Measurements from ENCODE around the gene USP49. TPM values are rescaled to one million over a fixed set of nuclear protein-coding genes. Genes with fewer than 3 reads are reported as not detected.

USP49 gene
- total and polyA plus RNA-seq, 2 of the 13 experiments (the other 11 are each of a cell fraction or from before 2014, with no cell fraction given) = 2.9 to 4.3 TPM

- Histone ChIP-seq H3K4me3 (replicated peaks in 1 of 3; ENCODE audit: insufficient read depth in 1 of 3, low read depth in 2 of 3, low read length in 3 of 3) (no peak overlapping the region), H3K4me1 (ENCODE audit: insufficient read depth, low read length) (peaks cover 23% of the 10 kb centered on the region), H4K20me1 (ENCODE audit: insufficient read depth, low read length) (peaks cover 7% of the 10 kb centered on the region; the same call in 1 of the 2 replicates), H3K9me3 (ENCODE audit: low read length) (no peaks in the 10 kb centered on the region), H3K4me2 (ENCODE audit: low read depth, low read length) (no peak overlapping the region), H3K9ac (ENCODE audit: insufficient read depth, low read depth, low read length) (no peak overlapping the region), H3K27ac (ENCODE audit: extremely low read length, insufficient read depth, low read length) (no peak overlapping the region), H3K36me3 (replicated peaks in 1 of 2; ENCODE audit: control insufficient read depth in 1 of 2, insufficient read depth in 2 of 2, low read length in 2 of 2) (peaks cover 32 to 46% of the 10 kb centered on the region in 2 experiments), H2AFZ (ENCODE audit: low read length) (no peak overlapping the region), H3K79me2 (ENCODE audit: insufficient read depth, low read length) (no peaks in the 10 kb centered on the region), H3K27me3 (ENCODE audit: control insufficient read depth in 1 of 2, insufficient read depth in 2 of 2, low read length in 2 of 2) (no peaks in the 10 kb centered on the region)
- no TSS peak for BruUV-seq (replicated peaks)
- DNase-seq (ENCODE audit: low spot score) = no peak
- FAIRE-seq = no peak
- ATAC-seq = no peak
- ChIA-PET POLR2A (interaction anchor here (0.9 to 7.4 kb wide), 4 partner anchors 10 to 108 kb away, joined by 3 to 45 read pairs (median 4); partner anchors contain the start of genes BYSL and MED20), CTCF (ENCODE audit: low intra/inter-chr PET ratio, low total read pairs) (no interaction called here)
- intact Hi-C loops (cut with micrococcal nuclease; ENCODE audit: unreplicated experiment) = loop anchor here (5.0 kb wide), 1 partner anchor 153 kb away; the partner anchor contains the start of gene PRICKLE4
- in situ Hi-C loops (cut with HindIII; ENCODE audit: extremely low pct_ligation_motif_present, low pct_unique_long_range_greater_than_20kb) = loop anchor here (5.0 kb wide), 1 partner anchor 107 kb away; no protein-coding TSS in a partner anchor
- 100% methylated on average over 1 of the region's 1 CpG for WGBS (ENCODE audit: low lambda C conversion rate)
- TF ChIP-seq KLF9 (CRISPR knock-in tag; IDR thresholded peaks at IDR 0.05; ENCODE audit: low read depth) = no peak
- TF ChIP-seq POLR2A (IDR thresholded peaks at IDR 0.05; ENCODE audit: insufficient read depth in 1 of 2, low read depth in 2 of 2, low read length in 2 of 2) = 0 out of 4 replicates have a peak, but pooled peaks of 1 of the 2 experiments have one; percentile 22
- peak; percentile 45; the same call in 1 of the 2 replicates for TF ChIP-seq POLR2G (IDR thresholded peaks at IDR 0.05; ENCODE audit: low read depth, low read length)
- TF ChIP-seq ARNT2 (CRISPR knock-in tag; IDR thresholded peaks at IDR 0.05; ENCODE audit: low read depth) = no peak
- TF ChIP-seq ZBTB21 (CRISPR knock-in tag; IDR thresholded peaks at IDR 0.05) = no peak
- TF ChIP-seq AKNA (CRISPR knock-in tag; IDR thresholded peaks at IDR 0.05; ENCODE audit: borderline replicate concordance) = no peak
- no peak for TF ChIP-seq ZNF333 (CRISPR knock-in tag; IDR thresholded peaks at IDR 0.05; ENCODE audit: borderline replicate concordance)
These were observed 40.0 kb upstream of the USP49 start for GRCh38 chr6:41935193-41935574.
